H1 (cell line): Measurements from ENCODE around the gene NFATC4. TPM values are rescaled to one million over a fixed set of nuclear protein-coding genes. Genes with fewer than 3 reads are reported as not detected.

ENCODE experiments used
- CTCF ChIA-PET: fragments of 300-600 bp; sonication (Branson Sonifier 250); formaldehyde crosslinking; loops from one replicate; lab custom pipeline; 2021; ENCODE audit not compliant: partially characterized antibody; lab: Charles Lee
- POLR2A ChIA-PET: fragments of 300-600 bp; sonication (Branson Sonifier 250); formaldehyde crosslinking; loops from one replicate; lab custom pipeline; 2021; ENCODE audit warnings: inconsistent platforms; ENCODE audit not compliant: partially characterized antibody; lab: Charles Lee
- DNase-seq, 2 experiments: peaks; one replicate each; pipeline versions ENCODE4 v3.0.0 to v3.0.0-alpha.2; 2010 to 2022; ENCODE audit warnings: low spot score in 2 of 2, low read depth in 1 of 2, mixed read lengths in 1 of 2
- FAIRE-seq: peaks from 2 replicates; lab custom pipeline; 2011; peaks lifted over from hg19 to GRCh38; lab: Jason Lieb, UNC
- H2AFZ ChIP-seq: 2 replicates; pipeline ENCODE4 v1.8.1; 2012; ENCODE audit warnings: low read length, inconsistent platforms
- H2AK5ac ChIP-seq: 2 replicates; pipeline ENCODE4 v1.6.1; 2013; ENCODE audit warnings: low read depth, low read length
- H2BK120ac ChIP-seq: replicated peaks from 2 replicates; pipeline ENCODE3; 2013; ENCODE audit warnings: low read depth, low read length, inconsistent platforms
- H2BK12ac ChIP-seq: 2 replicates; pipeline ENCODE4 v1.6.1; 2013; ENCODE audit warnings: low read depth, low read length
- H2BK15ac ChIP-seq: 2 replicates; pipeline ENCODE4 v1.6.1; 2013; ENCODE audit warnings: low read length
- H2BK20ac ChIP-seq: 2 replicates; pipeline ENCODE4 v1.6.1; 2013; ENCODE audit warnings: low read length
- H2BK5ac ChIP-seq: 2 replicates; pipeline ENCODE4 v1.6.1; 2013; ENCODE audit warnings: low read depth, low read length
- H3K14ac ChIP-seq: 2 replicates; pipeline ENCODE4 v1.6.1; 2013; ENCODE audit warnings: inconsistent platforms; ENCODE audit not compliant: insufficient read length
- H3K18ac ChIP-seq: 2 replicates; pipeline ENCODE4 v1.6.1; 2013; ENCODE audit warnings: low read length; ENCODE audit errors: extremely low read depth
- H3K23ac ChIP-seq: 2 replicates; pipeline ENCODE4 v1.6.1; 2013; ENCODE audit warnings: inconsistent platforms; ENCODE audit not compliant: insufficient read length
- H3K23me2 ChIP-seq: 2 replicates; pipeline ENCODE4 v1.6.1; 2013; ENCODE audit warnings: low read depth, low read length
- H3K27ac ChIP-seq: 2 replicates; pipeline ENCODE4 v1.6.1; 2011; ENCODE audit warnings: low read depth, low read length, inconsistent platforms
- H3K27me3 ChIP-seq, 4 experiments: replicated peaks in 1 of 4; 1 replicate in 1 of 4; 2 replicates in 3 of 4; pipeline versions ENCODE4 v1.6.1 to v1.8.1; 2011 to 2013; ENCODE audit warnings: low read length in 3 of 4, mild to moderate bottlenecking in 3 of 4, inconsistent platforms in 2 of 4, mixed read lengths in 2 of 4, moderate library complexity in 1 of 4; ENCODE audit not compliant: control insufficient read depth in 3 of 4, insufficient read depth in 3 of 4; ENCODE audit errors: extremely low read depth in 1 of 4
- H3K36me3 ChIP-seq, 4 experiments: 2 replicates each; pipeline versions ENCODE4 v1.6.1 to v1.8.1; 2011 to 2013; ENCODE audit warnings: mild to moderate bottlenecking in 4 of 4, low read length in 3 of 4, moderate library complexity in 2 of 4, control low read depth in 1 of 4, inconsistent platforms in 1 of 4; ENCODE audit not compliant: insufficient read depth in 4 of 4, control insufficient read depth in 2 of 4
- H3K4ac ChIP-seq: replicated peaks from 2 replicates; pipeline ENCODE3; 2013; ENCODE audit warnings: low read length, low read depth, mixed read lengths, inconsistent platforms; ENCODE audit not compliant: insufficient read length
- H3K4me1 ChIP-seq, 4 experiments: replicated peaks in 1 of 4; 1 replicate in 1 of 4; 2 replicates in 3 of 4; pipeline versions ENCODE4 v1.6.1 to v1.8.1; 2011 to 2013; ENCODE audit warnings: low read length in 3 of 4, inconsistent platforms in 2 of 4, mixed read lengths in 1 of 4; ENCODE audit not compliant: insufficient read depth in 4 of 4, control insufficient read depth in 3 of 4
- H3K4me2 ChIP-seq, 2 experiments: 2 replicates each; pipeline versions ENCODE4 v1.6.1 to v1.8.1; 2011 to 2013; ENCODE audit warnings: low read depth in 2 of 2, low read length in 2 of 2, control low read depth in 1 of 2, inconsistent platforms in 1 of 2, mild to moderate bottlenecking in 1 of 2; ENCODE audit not compliant: insufficient read depth in 1 of 2
- H3K4me3 ChIP-seq, 4 experiments: fragments of 200-600, 300-600 bp in 1 of 4; sonication (generic), shearing (Covaris generic), sonication (Bioruptor Twin) in 1 of 4; 2 replicates each; pipeline versions ENCODE4 v1.5.1 to v1.8.1; 2011 to 2016; ENCODE audit warnings: low read length in 4 of 4, low read depth in 3 of 4, control low read depth in 2 of 4, inconsistent platforms in 2 of 4, mild to moderate bottlenecking in 2 of 4, mixed read lengths in 1 of 4, moderate library complexity in 1 of 4; ENCODE audit not compliant: insufficient read depth in 2 of 4; ENCODE audit errors: extremely low read depth in 1 of 4
- H3K56ac ChIP-seq: replicated peaks from 2 replicates; pipeline ENCODE3; 2013; ENCODE audit warnings: low read depth, mild to moderate bottlenecking, mixed read lengths, low read length, inconsistent platforms; ENCODE audit not compliant: insufficient read length
- H3K79me1 ChIP-seq: 2 replicates; pipeline ENCODE4 v1.6.1; 2013; ENCODE audit warnings: low read depth, low read length, control low read depth
- H3K79me2 ChIP-seq, 2 experiments: 2 replicates each; pipeline versions ENCODE4 v1.6.1 to v1.8.1; 2012 to 2013; ENCODE audit warnings: low read length in 2 of 2, mild to moderate bottlenecking in 2 of 2, inconsistent platforms in 1 of 2; ENCODE audit not compliant: insufficient read depth in 2 of 2, control insufficient read depth in 1 of 2
- H3K9ac ChIP-seq, 4 experiments: replicated peaks in 1 of 4; 1 replicate in 1 of 4; 2 replicates in 3 of 4; pipeline versions ENCODE4 v1.6.1 to v1.8.1; 2011 to 2013; ENCODE audit warnings: low read depth in 3 of 4, low read length in 3 of 4, control low read depth in 2 of 4, mild to moderate bottlenecking in 2 of 4, moderate library complexity in 2 of 4, inconsistent platforms in 1 of 4; ENCODE audit errors: extremely low read depth in 1 of 4
- H3K9me3 ChIP-seq, 2 experiments: 2 replicates each; pipeline versions ENCODE4 v1.6.1 to v1.8.1; 2012 to 2013; ENCODE audit warnings: mild to moderate bottlenecking in 2 of 2, moderate library complexity in 2 of 2, control low read depth in 1 of 2, inconsistent platforms in 1 of 2, low read depth in 1 of 2, low read length in 1 of 2, mixed read lengths in 1 of 2; ENCODE audit not compliant: insufficient read depth in 2 of 2
- H4K20me1 ChIP-seq, 2 experiments: replicated peaks in 1 of 2; 2 replicates each; pipeline versions ENCODE3 to v1.8.1; 2011 to 2013; ENCODE audit warnings: inconsistent platforms in 2 of 2, low read length in 2 of 2, mild to moderate bottlenecking in 1 of 2; ENCODE audit not compliant: insufficient read depth in 2 of 2, control insufficient read depth in 1 of 2
- H4K5ac ChIP-seq: 2 replicates; pipeline ENCODE4 v1.6.1; 2013; ENCODE audit warnings: low read length, low read depth, mixed read lengths, inconsistent platforms; ENCODE audit not compliant: insufficient read length
- H4K8ac ChIP-seq: 2 replicates; pipeline ENCODE4 v1.8.0; 2013; ENCODE audit warnings: mild to moderate bottlenecking, moderate library complexity, low read length, inconsistent platforms; ENCODE audit not compliant: insufficient read depth; ENCODE audit errors: extremely low read depth
- H4K91ac ChIP-seq: replicated peaks from 2 replicates; pipeline ENCODE3; 2013; ENCODE audit warnings: low read length, mixed read lengths, inconsistent platforms; ENCODE audit not compliant: insufficient read length
- JUND ChIP-seq: IDR thresholded peaks from 2 replicates; pipeline ENCODE4 v1.6.1; 2011; ENCODE audit warnings: mild to moderate bottlenecking, improper control_type of control experiment, low read length
- MAFK ChIP-seq: IDR thresholded peaks from 2 replicates; pipeline ENCODE4 v1.6.1; 2012; ENCODE audit warnings: low read depth, mild to moderate bottlenecking, improper control_type of control experiment, low read length
- RBBP5 ChIP-seq: IDR thresholded peaks from 2 replicates; pipeline ENCODE4 v1.7.1; 2012; ENCODE audit warnings: low read depth, mild to moderate bottlenecking, inconsistent platforms, low read length, moderate library complexity, borderline replicate concordance
- TAF7 ChIP-seq: optimal IDR thresholded peaks from 2 replicates; pipeline ENCODE3; 2011; ENCODE audit warnings: low read depth, mild to moderate bottlenecking, inconsistent platforms, low read length, moderate library complexity, borderline replicate concordance
- WGBS, 2 experiments: shearing (Covaris generic) in 1 of 2; methylation state at CpG; one replicate each; pipeline versions ENCODE4 v1.1.6 to v1.1.7; 2013 to 2015; ENCODE audit warnings: low lambda C conversion rate in 2 of 2, mixed read lengths in 2 of 2, inconsistent platforms in 1 of 2, low coverage in 1 of 2, missing lambda C conversion rate in 1 of 2; ENCODE audit not compliant: insufficient replicate concordance in 2 of 2, insufficient coverage in 1 of 2, insufficient read length in 1 of 2; ENCODE audit errors: extremely low coverage in 1 of 2, missing lambda C conversion rate in 1 of 2; 5-methylcytosine and 5-hydroxymethylcytosine counted together
- polyA plus RNA-seq, 7 experiments: library from polyadenylated mRNA; depleted of rRNA in 3 of 7; stranded (reverse) in 5 of 7; unstranded in 2 of 7; fragments of >200 nt in 5 of 7; fragments of 200-250 nt in 2 of 7; gene quantifications; 1 replicate in 5 of 7; 2 replicates in 1 of 7; 4 replicates in 1 of 7; pipeline versions ENCODE4 v1.2.1 to v1.2.3, GENCODE V29; 2011 to 2013; ENCODE audit warnings: missing spikeins in 2 of 7, mixed read lengths in 2 of 7
- total RNA-seq: library from RNA; stranded (reverse); fragmentation: NEBNext Ultra II Directional; extraction: Animal tissue kit (Norgen Biotek cat#: 25700); gene quantifications from 2 replicates; pipeline ENCODE4 v1.2.1, GENCODE V29; 2021

The NFATC4 gene
- total and polyA plus RNA-seq, 2 of the 8 experiments (the other 6 are each of a cell fraction or from before 2014, with no cell fraction given): 47.3 to 50.3 TPM

GRCh38 chr14:24370748-24371147 is 2.8 kb downstream of the NFATC4 start:
- CTCF ChIA-PET: interaction anchor here (1.0 to 16.4 kb wide), 10 partner anchors 12 to 262 kb away, joined by 3 to 207 read pairs (median 14); partner anchors contain the start of genes ADCY4, CBLN3, KHNYN and RIPK3
- no peak overlapping the region for H2AFZ ChIP-seq
- no peaks in the 10 kb centered on the region; a peak in 1 of 7 replicates for H3K27me3 ChIP-seq
- 93% methylated on average over 1 of the region's 1 CpG; no CpG with 5 or more reads in 1 of the 2 experiments for WGBS, 2 experiments
- POLR2A ChIA-PET: interaction anchor here (0.6 to 4.2 kb wide), 6 partner anchors 9 to 71 kb away, joined by 3 to 24 read pairs (median 4); partner anchors contain the start of genes CBLN3 and KHNYN
- H3K4ac ChIP-seq: no peak overlapping the region
- no peak overlapping the region for H2BK5ac ChIP-seq
- H4K5ac ChIP-seq: no peak overlapping the region
- H3K27ac ChIP-seq: no peak overlapping the region
- H2BK120ac ChIP-seq: no peak overlapping the region
- H4K20me1 ChIP-seq: peaks cover 0 to 3% of the 10 kb centered on the region in 2 experiments
- DNase-seq: no peak
- H3K4me3 ChIP-seq: no peak overlapping the region
- peaks cover 0 to 12% (median 8%) of the 10 kb centered on the region in 4 experiments; a peak in 6 of 7 replicates for H3K4me1 ChIP-seq
- no peak overlapping the region for H2BK20ac ChIP-seq
- no peak overlapping the region for H3K23ac ChIP-seq
- H4K8ac ChIP-seq: no peak overlapping the region
- TF ChIP-seq RBBP5 (no peak), JUND (no peak), TAF7 (no peak), MAFK (no peak)
- H3K14ac ChIP-seq: no peak overlapping the region
- no peak overlapping the region for H3K18ac ChIP-seq
- H2BK12ac ChIP-seq: no peak overlapping the region
- H4K91ac ChIP-seq: no peak overlapping the region
- no peaks in the 10 kb centered on the region; the same call in 1 of the 2 replicates for H3K79me1 ChIP-seq
- H3K9ac ChIP-seq: no peak overlapping the region
- peaks cover 3 to 11% (median 6%) of the 10 kb centered on the region in 4 experiments; a peak in 5 of 8 replicates for H3K36me3 ChIP-seq
- peaks cover 16% of the 10 kb centered on the region for H3K23me2 ChIP-seq
- H3K79me2 ChIP-seq: no peaks in the 10 kb centered on the region
- no peak overlapping the region for H2AK5ac ChIP-seq
- H2BK15ac ChIP-seq: no peak overlapping the region
- no peak overlapping the region for H3K56ac ChIP-seq
- no peak overlapping the region for H3K4me2 ChIP-seq
- H3K9me3 ChIP-seq: no peaks in the 10 kb centered on the region
- FAIRE-seq: no peak
